HepG2 (cell line): ENCODE results near the gene PKIB. TPM values are rescaled to one million over a fixed set of nuclear protein-coding genes. Genes with fewer than 3 reads are reported as not detected.

Experiments
- ATAC-seq: fragments of 200-7000 bp; cut with Tn5 transposase; 3 replicates; pipeline ENCODE4 v1.9.1; 2020; ENCODE audit warnings: mild to moderate bottlenecking, moderate library complexity
- BruUV-seq: library from RNA; stranded (reverse); fragments of 400-500 nt; replicated peaks from 2 replicates; lab custom pipeline; 2021; lab: Mats Ljungman, UMichigan
- CTCF ChIA-PET: fragments of 300-600 bp; formaldehyde crosslinking; extraction: SDS; loops from one replicate; lab custom pipeline; 2021; ENCODE audit warnings: low total read pairs, inconsistent platforms, low intra/inter-chr PET ratio; lab: Yijun Ruan, JAX
- POLR2A ChIA-PET: fragments of 350-600 bp; sonication (Branson Sonifier 250); formaldehyde crosslinking; loops from one replicate; lab custom pipeline; 2020; ENCODE audit warnings: antibody characterized with exemption, inconsistent platforms; lab: Yijun Ruan, JAX
- DNase-seq: peaks from one replicate; pipeline ENCODE4 v3.0.0-alpha.2; 2015; ENCODE audit warnings: low spot score
- FAIRE-seq: peaks from 3 replicates; lab custom pipeline; 2011; peaks lifted over from hg19 to GRCh38; lab: Jason Lieb, UNC
- H2AFZ ChIP-seq: one replicate; pipeline ENCODE4 v1.6.1; 2011; ENCODE audit warnings: low read length, inconsistent platforms
- H3K27ac ChIP-seq: fragments of 300-600 bp; 3 replicates; pipeline ENCODE4 v1.8.0; 2011; ENCODE audit warnings: mixed run types, mild to moderate bottlenecking, mixed read lengths, low read length, inconsistent platforms; ENCODE audit not compliant: insufficient read depth; ENCODE audit errors: extremely low read length
- H3K27me3 ChIP-seq, 2 experiments: fragments of 200-600 bp in 1 of 2; 2 replicates in 1 of 2; 3 replicates in 1 of 2; pipeline versions ENCODE4 v1.6.0 to v1.8.0; 2011; ENCODE audit warnings: low read length in 2 of 2, mild to moderate bottlenecking in 2 of 2, moderate library complexity in 2 of 2, inconsistent platforms in 1 of 2; ENCODE audit not compliant: insufficient read depth in 2 of 2, control insufficient read depth in 1 of 2
- H3K36me3 ChIP-seq, 2 experiments: fragments of 200-600 bp in 1 of 2; replicated peaks in 1 of 2; 2 replicates in 1 of 2; 3 replicates in 1 of 2; pipeline versions ENCODE4 v1.5.1 to v1.8.0; 2011; ENCODE audit warnings: low read length in 2 of 2, inconsistent platforms in 1 of 2; ENCODE audit not compliant: insufficient read depth in 2 of 2, control insufficient read depth in 1 of 2
- H3K4me1 ChIP-seq: 2 replicates; pipeline ENCODE4 v1.5.1; 2012; ENCODE audit warnings: low read length, inconsistent platforms; ENCODE audit not compliant: insufficient read depth
- H3K4me2 ChIP-seq: 2 replicates; pipeline ENCODE4 v1.6.0; 2011; ENCODE audit warnings: low read depth, low read length, inconsistent platforms
- H3K4me3 ChIP-seq, 3 experiments: fragments of 200-600 bp in 1 of 3; sonication (generic), shearing (Covaris generic) in 1 of 3; replicated peaks in 1 of 3; 2 replicates each; pipeline ENCODE4 v1.5.1; 2011 to 2016; ENCODE audit warnings: low read length in 3 of 3, inconsistent platforms in 2 of 3, low read depth in 2 of 3, mild to moderate bottlenecking in 2 of 3, control low read depth in 1 of 3, mixed read lengths in 1 of 3; ENCODE audit not compliant: insufficient read depth in 1 of 3
- H3K79me2 ChIP-seq: one replicate; pipeline ENCODE4 v1.6.1; 2011; ENCODE audit warnings: low read length, inconsistent platforms; ENCODE audit not compliant: insufficient read depth
- H3K9ac ChIP-seq: 2 replicates; pipeline ENCODE4 v1.6.0; 2011; ENCODE audit warnings: mild to moderate bottlenecking, low read depth, low read length, inconsistent platforms; ENCODE audit not compliant: insufficient read depth
- H3K9me3 ChIP-seq: 2 replicates; pipeline ENCODE4 v1.5.1; 2012; ENCODE audit warnings: mild to moderate bottlenecking, low read length
- H4K20me1 ChIP-seq: 2 replicates; pipeline ENCODE4 v1.6.0; 2011; ENCODE audit warnings: inconsistent platforms, mild to moderate bottlenecking, low read length, moderate library complexity; ENCODE audit not compliant: insufficient read depth
- ATF7 ChIP-seq, 2 experiments: fragments of 450-650 bp in 1 of 2; sonication (generic) in 1 of 2; formaldehyde crosslinking in 1 of 2; IDR thresholded peaks; 2 replicates each; pipeline versions ENCODE4 v1.4.0 to v1.6.1; 2016 to 2020; ENCODE audit warnings: antibody characterized with exemption in 1 of 2, mild to moderate bottlenecking in 1 of 2, missing genetic modification reagents in 1 of 2
- CREB1 ChIP-seq, 2 experiments: fragments of 450-650 bp in 1 of 2; IDR thresholded peaks; 2 replicates each; pipeline ENCODE4 v1.6.1; 2016 to 2017; ENCODE audit warnings: control low read depth in 1 of 2, mild to moderate bottlenecking in 1 of 2, missing compliant biosample characterization in 1 of 2, missing genetic modification characterization in 1 of 2
- FLYWCH1 ChIP-seq: sonication (generic); formaldehyde crosslinking; IDR thresholded peaks from 2 replicates; pipeline ENCODE4 v1.8.1; 2023; ENCODE audit warnings: mild to moderate bottlenecking, missing genetic modification reagents
- MXD1 ChIP-seq: sonication (generic); formaldehyde crosslinking; IDR thresholded peaks from 2 replicates; pipeline ENCODE4 v1.4.0; 2020; ENCODE audit warnings: mild to moderate bottlenecking, missing genetic modification reagents
- ZFP37 ChIP-seq: sonication (generic); formaldehyde crosslinking; IDR thresholded peaks from 2 replicates; pipeline ENCODE4 v1.4.0; 2020; ENCODE audit warnings: missing genetic modification reagents, borderline replicate concordance
- ZFX ChIP-seq: sonication (generic); formaldehyde crosslinking; IDR thresholded peaks from 2 replicates; pipeline ENCODE4 v1.4.0; 2020; ENCODE audit warnings: mild to moderate bottlenecking, low read depth, missing genetic modification reagents, moderate library complexity
- ZNF333 ChIP-seq: sonication (generic); formaldehyde crosslinking; IDR thresholded peaks from 2 replicates; pipeline ENCODE4 v1.4.0; 2020; ENCODE audit warnings: mild to moderate bottlenecking, missing genetic modification reagents, borderline replicate concordance
- in situ Hi-C: cut with HindIII; loops from 2 replicates; pipeline ENCODE4 v1.10.0; 2017; ENCODE audit warnings: low pct_unique_long_range_greater_than_20kb; ENCODE audit not compliant: extremely low pct_ligation_motif_present
- intact Hi-C: fragments of 100-400 bp; cut with micrococcal nuclease; formaldehyde crosslinking; loops from one replicate; pipeline ENCODE4 v1.10.0; 2022; ENCODE audit not compliant: unreplicated experiment
- polyA plus RNA-seq, 8 experiments: library from polyadenylated mRNA; depleted of rRNA in 3 of 8; stranded (reverse) in 7 of 8; unstranded in 1 of 8; fragments of >200 nt; fragmentation: Illumina TruSeq in 4 of 8; extraction: Trizol in 4 of 8; gene quantifications; 2 replicates each; pipeline versions ENCODE4 v1.2.1 to v1.2.3, GENCODE V29; 2011 to 2016; ENCODE audit warnings: low read depth in 4 of 8, missing spikeins in 1 of 8, mixed read lengths in 1 of 8; ENCODE audit not compliant: insufficient read depth in 1 of 8
- total RNA-seq, 5 experiments: library from RNA; depleted of rRNA; stranded (reverse); fragments of >200 nt; fragmentation: Illumina TruSeq; extraction: Trizol; gene quantifications; 2 replicates each; pipeline ENCODE4 v1.2.3, GENCODE V29; 2016; ENCODE audit warnings: low read depth in 1 of 5
- TF ChIP-seq, protein P1 (sequence below): IDR thresholded peaks from 2 replicates; pipeline ENCODE4 v1.6.1; 2016; ENCODE audit warnings: low read depth

Gene PKIB
- total and polyA plus RNA-seq, 2 of the 13 experiments (the other 11 are each of a cell fraction or from before 2014, with no cell fraction given) = 1.4 to 1.5 TPM

DNA sequence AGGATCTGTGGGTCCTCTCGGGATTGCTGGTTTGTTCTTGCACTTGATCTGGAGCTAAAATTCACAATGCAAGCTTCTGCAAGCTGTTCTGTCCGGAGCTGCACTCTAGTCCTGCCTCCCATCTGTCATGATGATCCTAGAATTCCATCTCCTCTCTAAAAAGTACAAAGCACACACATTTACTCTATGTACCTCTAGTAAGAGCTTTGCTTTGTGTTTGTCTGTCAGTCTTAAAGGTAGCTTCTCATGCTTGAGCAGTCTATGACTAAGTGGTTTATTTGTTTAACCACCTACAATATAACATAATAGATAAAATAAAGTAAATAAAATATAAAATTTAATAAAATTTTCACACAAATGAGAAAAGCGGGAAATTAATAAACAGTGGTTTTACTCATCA is 46.0 kb upstream of the PKIB start (continued):
- TF ChIP-seq FLYWCH1 (CRISPR knock-in tag) (no peak), ZFP37 (CRISPR knock-in tag) (no peak)
- TF ChIP-seq, protein P1, sequence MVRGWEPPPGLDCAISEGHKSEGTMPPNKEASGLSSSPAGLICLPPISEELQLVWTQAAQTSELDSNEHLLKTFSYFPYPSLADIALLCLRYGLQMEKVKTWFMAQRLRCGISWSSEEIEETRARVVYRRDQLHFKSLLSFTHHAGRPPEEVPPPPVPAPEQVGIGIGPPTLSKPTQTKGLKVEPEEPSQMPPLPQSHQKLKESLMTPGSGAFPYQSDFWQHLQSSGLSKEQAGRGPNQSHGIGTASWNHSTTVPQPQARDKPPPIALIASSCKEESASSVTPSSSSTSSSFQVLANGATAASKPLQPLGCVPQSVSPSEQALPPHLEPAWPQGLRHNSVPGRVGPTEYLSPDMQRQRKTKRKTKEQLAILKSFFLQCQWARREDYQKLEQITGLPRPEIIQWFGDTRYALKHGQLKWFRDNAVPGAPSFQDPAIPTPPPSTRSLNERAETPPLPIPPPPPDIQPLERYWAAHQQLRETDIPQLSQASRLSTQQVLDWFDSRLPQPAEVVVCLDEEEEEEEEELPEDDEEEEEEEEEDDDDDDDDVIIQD (CRISPR knock-in tag) = no peak

DNA sequence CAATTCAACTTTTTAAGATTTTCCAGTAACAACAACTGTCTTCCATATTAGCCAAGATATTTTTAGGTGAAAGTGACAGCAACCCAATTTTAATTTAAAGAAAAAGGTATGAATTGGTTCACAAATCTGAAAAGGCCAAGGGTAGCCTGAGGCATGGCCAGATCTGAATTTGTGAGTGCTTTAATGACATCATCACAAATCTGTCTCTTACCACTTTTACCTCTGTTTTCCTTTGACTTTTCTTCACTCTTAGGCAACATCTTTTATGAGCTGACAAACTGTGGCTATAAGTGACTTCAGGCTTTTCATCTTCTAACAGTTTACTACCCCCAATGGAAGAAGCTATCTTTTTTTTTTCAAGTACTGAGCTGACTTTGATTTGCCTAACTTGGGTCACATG is 44.5 kb upstream of the PKIB start:
- DNase-seq (no peak), ATAC-seq (no peak), FAIRE-seq (no peak)
- no TSS peak for BruUV-seq
- in situ Hi-C loops (no loop called here), intact Hi-C loops (no loop called here)
- no peak for TF ChIP-seq ZNF333
- peak; percentile 89 for TF ChIP-seq ATF7 (IDR thresholded peaks at IDR 0.05)
- no peak for TF ChIP-seq ATF7 (CRISPR knock-in tag; IDR thresholded peaks at IDR 0.05)
- TF ChIP-seq ZFX (CRISPR knock-in tag) = no peak
- TF ChIP-seq MXD1 (CRISPR knock-in tag) = no peak
- TF ChIP-seq CREB1 (IDR thresholded peaks at IDR 0.05) = peak; percentile 29; the same call in 1 of the 2 replicates
- TF ChIP-seq CREB1 (CRISPR knock-in tag; IDR thresholded peaks at IDR 0.05) = no peak
- H2AFZ ChIP-seq = no peak overlapping the region
- no peaks in the 10 kb centered on the region for H4K20me1 ChIP-seq
- no peak overlapping the region for H3K4me2 ChIP-seq
- no peaks in the 10 kb centered on the region for H3K36me3 ChIP-seq
- CTCF ChIA-PET = no interaction called here
- POLR2A ChIA-PET = no interaction called here
- H3K4me1 ChIP-seq = no peaks in the 10 kb centered on the region
- H3K79me2 ChIP-seq = no peaks in the 10 kb centered on the region
- H3K27ac ChIP-seq = no peak overlapping the region
- no peaks in the 10 kb centered on the region for H3K9me3 ChIP-seq
- no peak overlapping the region for H3K4me3 ChIP-seq
- no peaks in the 10 kb centered on the region for H3K27me3 ChIP-seq
- no peak overlapping the region for H3K9ac ChIP-seq
